GM12878 (cell line): ENCODE data around the gene LAD1. TPM values are rescaled to one million over a fixed set of nuclear protein-coding genes. Genes with fewer than 3 reads are reported as not detected.

Source experiments
- ATAC-seq: fragments of 200-7000 bp; cut with Tn5 transposase; 3 replicates; pipeline ENCODE4 v1.9.1; 2020; ENCODE audit warnings: mild to moderate bottlenecking, moderate library complexity
- BruUV-seq: library from RNA; stranded (reverse); fragments of 400-500 nt; replicated peaks from 2 replicates; lab custom pipeline; 2021; lab: Mats Ljungman, UMichigan
- CTCF ChIA-PET: fragments of 300-600 bp; sonication (Branson Sonifier 250); formaldehyde crosslinking; extraction: SDS; loops from one replicate; lab custom pipeline; 2021; ENCODE audit warnings: inconsistent platforms; lab: Yijun Ruan, JAX
- POLR2A ChIA-PET: fragments of 350-600 bp; formaldehyde crosslinking; extraction: SDS; loops from one replicate; lab custom pipeline; 2021; ENCODE audit warnings: inconsistent platforms; lab: Charles Lee
- RAD21 ChIA-PET: fragments of 300-600 bp; sonication (Branson Sonifier 250); formaldehyde crosslinking; loops from one replicate; lab custom pipeline; 2023; ENCODE audit warnings: antibody characterized with exemption; ENCODE audit not compliant: unreplicated experiment; lab: Charles Lee
- SMC1A ChIA-PET: fragments of 300-600 bp; sonication (Branson Sonifier 250); formaldehyde crosslinking; loops from one replicate; lab custom pipeline; 2023; ENCODE audit not compliant: unreplicated experiment, uncharacterized antibody; lab: Charles Lee
- DNase-seq: peaks from one replicate; pipeline ENCODE4 v3.0.0-alpha.2; 2011; ENCODE audit warnings: low read depth, low spot score
- FAIRE-seq: peaks from 3 replicates; lab custom pipeline; 2011; peaks lifted over from hg19 to GRCh38; lab: Jason Lieb, UNC
- H2AFZ ChIP-seq: 2 replicates; pipeline ENCODE4 v1.6.0; 2011; ENCODE audit warnings: low read depth, low read length, control low read depth; ENCODE audit not compliant: control insufficient read depth
- H3K27ac ChIP-seq: 2 replicates; pipeline ENCODE4 v1.5.1; 2011; ENCODE audit warnings: control low read depth; ENCODE audit not compliant: control insufficient read depth, insufficient read depth
- H3K27me3 ChIP-seq, 2 experiments: replicated peaks in 1 of 2; 2 replicates each; pipeline versions ENCODE4 v1.6.0 to v1.6.1; 2011; ENCODE audit warnings: low read length in 1 of 2; ENCODE audit not compliant: control insufficient read depth in 2 of 2, insufficient read depth in 2 of 2
- H3K36me3 ChIP-seq, 2 experiments: 2 replicates each; pipeline ENCODE4 v1.5.1; 2011; ENCODE audit warnings: low read length in 1 of 2; ENCODE audit not compliant: control insufficient read depth in 2 of 2, insufficient read depth in 2 of 2
- H3K4me1 ChIP-seq: 2 replicates; pipeline ENCODE4 v1.6.1; 2011; ENCODE audit warnings: mild to moderate bottlenecking, low read length, moderate library complexity, mixed read lengths; ENCODE audit not compliant: control insufficient read depth, insufficient read depth
- H3K4me2 ChIP-seq: 2 replicates; pipeline ENCODE4 v1.6.0; 2011; ENCODE audit warnings: control low read depth; ENCODE audit not compliant: control insufficient read depth, insufficient read depth
- H3K4me3 ChIP-seq: fragments of 200-600 bp; sonication (generic); 2 replicates; pipeline ENCODE4 v1.5.1; 2016
- H3K79me2 ChIP-seq: 2 replicates; pipeline ENCODE4 v1.6.0; 2011; ENCODE audit warnings: low read length; ENCODE audit not compliant: control insufficient read depth, insufficient read depth
- H3K9ac ChIP-seq: 2 replicates; pipeline ENCODE4 v1.8.0; 2011; ENCODE audit warnings: low read length, control low read depth, mixed read lengths; ENCODE audit not compliant: control insufficient read depth, insufficient read depth
- H3K9me3 ChIP-seq: replicated peaks from 3 replicates; pipeline ENCODE4 v1.5.1; 2011; ENCODE audit warnings: mild to moderate bottlenecking, low read length; ENCODE audit not compliant: control insufficient read depth, insufficient read depth
- H4K20me1 ChIP-seq: 2 replicates; pipeline ENCODE4 v1.6.0; 2011; ENCODE audit not compliant: control insufficient read depth, insufficient read depth
- PKNOX1 ChIP-seq: fragments of 450-650 bp; IDR thresholded peaks from 2 replicates; pipeline ENCODE4 v1.6.1; 2016; ENCODE audit warnings: mild to moderate bottlenecking
- ZBTB40 ChIP-seq: fragments of 450-650 bp; IDR thresholded peaks from 2 replicates; pipeline ENCODE4 v1.6.1; 2016; ENCODE audit warnings: mild to moderate bottlenecking, moderate library complexity, borderline replicate concordance
- WGBS: methylation state at CpG from one replicate; pipeline ENCODE4 v1.1.6; 2016; ENCODE audit warnings: low lambda C conversion rate; ENCODE audit not compliant: insufficient replicate concordance, insufficient coverage; ENCODE audit errors: missing lambda C conversion rate; 5-methylcytosine and 5-hydroxymethylcytosine counted together
- in situ Hi-C: fragments of 300-500 bp; cut with MboI; formaldehyde crosslinking; loops from 9 replicates; pipeline ENCODE4 v1.14.3; 2018; ENCODE audit warnings: mixed read lengths
- intact Hi-C: fragments of 100-400 bp; cut with micrococcal nuclease; formaldehyde crosslinking; loops from one replicate; pipeline ENCODE4 v1.14.2; 2022; ENCODE audit not compliant: unreplicated experiment
- polyA plus RNA-seq, 11 experiments: library from polyadenylated mRNA; depleted of rRNA in 4 of 11; unstranded in 6 of 11; stranded (reverse) in 5 of 11; fragments of >200 nt; fragmentation: Nextera tagmentation in 4 of 11; fragmentation: Illumina TruSeq in 1 of 11; extraction: Ambion mirVana in 4 of 11; extraction: Trizol in 1 of 11; gene quantifications; 1 replicate in 1 of 11; 2 replicates in 10 of 11; pipeline versions ENCODE4 v1.2.1 to v1.2.3, GENCODE V29; 2011 to 2016; ENCODE audit warnings: inconsistent platforms in 2 of 11, missing spikeins in 2 of 11, low read depth in 1 of 11
- total RNA-seq, 4 experiments: library from RNA; depleted of rRNA in 3 of 4; stranded (reverse); fragments of >200 nt in 3 of 4; fragmentation: Illumina TruSeq in 1 of 4; extraction: Trizol in 1 of 4; gene quantifications; 2 replicates each; pipeline versions ENCODE4 v1.2.1 to v1.2.3, GENCODE V29; 2013 to 2021

The LAD1 gene
- total and polyA plus RNA-seq, 10 of the 15 experiments (the other 5 are each of a cell fraction or from before 2014, with no cell fraction given) = 0.05 to 0.48 (median 0.32) TPM; not detected in 3

- Histone ChIP-seq H3K36me3 (no peaks in the 10 kb centered on the region), H4K20me1 (no peaks in the 10 kb centered on the region), H2AFZ (no peak overlapping the region), H3K4me3 (no peak overlapping the region), H3K9me3 (no peaks in the 10 kb centered on the region), H3K9ac (no peak overlapping the region), H3K27me3 (no peaks in the 10 kb centered on the region), H3K79me2 (no peaks in the 10 kb centered on the region), H3K4me1 (peaks cover 3% of the 10 kb centered on the region; the same call in 1 of the 2 replicates), H3K4me2 (no peak overlapping the region), H3K27ac (no peak overlapping the region)
- no TSS peak for BruUV-seq
- intact Hi-C loops = loop anchor here (2.0 kb wide), 1 partner anchor 39 kb away; no protein-coding TSS in a partner anchor
- RAD21 ChIA-PET = interaction anchor here (0.8 to 1.9 kb wide), 4 partner anchors 10 to 49 kb away, joined by 3 to 6 read pairs (median 4); no protein-coding TSS in a partner anchor
- CTCF ChIA-PET = interaction anchor here (1.0 to 6.8 kb wide), 13 partner anchors 11 to 97 kb away, joined by 3 to 88 read pairs (median 5); no protein-coding TSS in a partner anchor
- DNase-seq = no peak
- in situ Hi-C loops = no loop called here
- POLR2A ChIA-PET = interaction anchor here (0.6 to 0.9 kb wide), 2 partner anchors 40 to 94 kb away, joined by 3 read pairs; no protein-coding TSS in a partner anchor
- WGBS = 27% methylated on average over 6 of the region's 6 CpGs
- SMC1A ChIA-PET = interaction anchor here (0.6 to 2.2 kb wide), 6 partner anchors 12 to 79 kb away, joined by 3 to 7 read pairs (median 4); partner anchors contain the start of gene TNNI1
- no peak for ATAC-seq
- TF ChIP-seq ZBTB40 (peak; percentile 40; the same call in 1 of the 2 replicates), PKNOX1 (no peak)
- no peak for FAIRE-seq
Observed at GRCh38 chr1:201433609-201434008, 34.5 kb upstream of the LAD1 start.
